Tibial artery (tissue), 4 donors: ENCODE data around the gene SLC6A13.

Source experiments
- DNase-seq, 2 donors: peaks; one replicate each; pipeline ENCODE4 v3.0.0-alpha.2; 2019
- H3K27ac ChIP-seq, 2 donors: fragments of 200-600 bp; sonication (generic) in 1 of 2; 1 replicate in 1 of 2; 2 replicates in 1 of 2; pipeline ENCODE4 v1.5.1; 2018 to 2019; ENCODE audit warnings: mild to moderate bottlenecking in 1 of 2
- H3K27me3 ChIP-seq, 2 donors: fragments of 200-600 bp; sonication (generic) in 1 of 2; one replicate each; pipeline versions ENCODE4 v1.5.1 to v1.6.0; 2016 to 2019
- H3K36me3 ChIP-seq, 3 donors: fragments of 200-600 bp; sonication (generic) in 2 of 3; one replicate each; pipeline ENCODE4 v1.5.1; 2016 to 2019; ENCODE audit warnings: mild to moderate bottlenecking in 2 of 3
- H3K4me1 ChIP-seq, 4 donors: fragments of 200-600 bp; sonication (generic) in 2 of 4; 1 replicate in 3 of 4; 2 replicates in 1 of 4; pipeline ENCODE4 v1.5.1; 2016 to 2019
- H3K4me3 ChIP-seq, 2 donors: fragments of 200-600 bp; sonication (generic) in 1 of 2; 1 replicate in 1 of 2; 2 replicates in 1 of 2; pipeline ENCODE4 v1.5.1; 2018 to 2019; ENCODE audit warnings: mild to moderate bottlenecking in 2 of 2
- H3K9me3 ChIP-seq, 3 donors: fragments of 200-600 bp; sonication (generic) in 1 of 3; one replicate each; pipeline ENCODE4 v1.5.1; 2016 to 2019
- intact Hi-C: fragments of 100-400 bp; cut with DNase I; formaldehyde crosslinking; loops from one replicate; pipeline ENCODE4 v1.15.0; 2023; ENCODE audit warnings: low total_unique reads
- TF ChIP-seq, protein P1 (sequence below), 2 experiments: fragments of 200-600 bp in 1 of 2; fragments of 450-650 bp in 1 of 2; IDR thresholded peaks; one replicate each; pipeline ENCODE4 v1.5.1; 2017 to 2019; ENCODE audit warnings: antibody characterized with exemption in 2 of 2, mild to moderate bottlenecking in 1 of 2, moderate library complexity in 1 of 2

The SLC6A13 gene

DNA sequence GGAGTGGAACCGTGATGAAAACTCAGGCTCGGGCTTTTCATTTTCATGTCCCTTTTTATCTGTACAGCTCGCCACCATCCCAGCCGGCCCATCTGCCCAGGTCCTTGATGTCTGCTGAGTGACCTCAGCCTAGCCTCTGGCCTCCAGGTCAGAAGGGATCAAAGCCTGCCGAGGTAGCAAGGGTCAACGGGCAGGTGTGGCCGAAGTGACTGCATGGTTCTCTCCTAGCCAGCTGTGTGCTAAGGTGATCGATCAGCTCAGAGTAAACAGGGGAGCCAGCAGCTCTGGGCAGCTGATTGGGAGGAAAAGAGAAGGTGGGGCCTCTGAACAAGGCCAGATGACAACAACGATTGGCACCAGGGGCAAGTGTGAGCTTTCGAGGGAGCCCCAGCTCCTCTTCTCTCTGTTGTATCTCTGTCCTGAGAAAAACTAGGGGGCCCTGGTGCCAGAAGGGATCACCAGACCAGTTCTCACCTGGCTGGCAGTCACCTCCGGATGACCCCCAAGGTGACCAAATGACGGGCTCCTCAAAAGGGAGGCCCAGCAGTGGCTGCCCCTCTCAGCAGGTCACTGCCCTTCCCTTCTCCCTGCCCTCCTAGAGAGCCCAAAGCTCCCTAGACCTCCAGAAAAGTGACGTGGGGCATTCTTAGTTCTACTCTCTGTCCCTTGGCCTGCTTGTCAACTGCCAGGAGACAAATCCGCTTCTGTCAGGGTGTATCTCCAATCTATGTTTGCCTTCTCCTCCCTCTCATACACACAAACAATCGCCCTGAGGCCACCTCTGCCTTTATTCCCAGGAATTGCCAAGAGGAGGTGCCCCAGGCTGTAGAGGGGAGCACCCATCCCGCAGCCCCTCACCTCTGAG lies 52.1 kb downstream of the SLC6A13 start:
- Histone ChIP-seq H3K27ac (no peak overlapping the region), H3K9me3 (no peaks in the 10 kb centered on the region), H3K27me3 (peaks cover 0 to 73% of the 10 kb centered on the region in 2 donors), H3K36me3 (no peaks in the 10 kb centered on the region), H3K4me3 (no peak overlapping the region), H3K4me1 (peaks cover 0 to 8% (median 0%) of the 10 kb centered on the region in 4 donors)
- intact Hi-C loops: no loop called here
- TF ChIP-seq, protein P1, sequence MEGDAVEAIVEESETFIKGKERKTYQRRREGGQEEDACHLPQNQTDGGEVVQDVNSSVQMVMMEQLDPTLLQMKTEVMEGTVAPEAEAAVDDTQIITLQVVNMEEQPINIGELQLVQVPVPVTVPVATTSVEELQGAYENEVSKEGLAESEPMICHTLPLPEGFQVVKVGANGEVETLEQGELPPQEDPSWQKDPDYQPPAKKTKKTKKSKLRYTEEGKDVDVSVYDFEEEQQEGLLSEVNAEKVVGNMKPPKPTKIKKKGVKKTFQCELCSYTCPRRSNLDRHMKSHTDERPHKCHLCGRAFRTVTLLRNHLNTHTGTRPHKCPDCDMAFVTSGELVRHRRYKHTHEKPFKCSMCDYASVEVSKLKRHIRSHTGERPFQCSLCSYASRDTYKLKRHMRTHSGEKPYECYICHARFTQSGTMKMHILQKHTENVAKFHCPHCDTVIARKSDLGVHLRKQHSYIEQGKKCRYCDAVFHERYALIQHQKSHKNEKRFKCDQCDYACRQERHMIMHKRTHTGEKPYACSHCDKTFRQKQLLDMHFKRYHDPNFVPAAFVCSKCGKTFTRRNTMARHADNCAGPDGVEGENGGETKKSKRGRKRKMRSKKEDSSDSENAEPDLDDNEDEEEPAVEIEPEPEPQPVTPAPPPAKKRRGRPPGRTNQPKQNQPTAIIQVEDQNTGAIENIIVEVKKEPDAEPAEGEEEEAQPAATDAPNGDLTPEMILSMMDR (IDR thresholded peaks at IDR 0.05): no peak
- no peak for DNase-seq

DNA sequence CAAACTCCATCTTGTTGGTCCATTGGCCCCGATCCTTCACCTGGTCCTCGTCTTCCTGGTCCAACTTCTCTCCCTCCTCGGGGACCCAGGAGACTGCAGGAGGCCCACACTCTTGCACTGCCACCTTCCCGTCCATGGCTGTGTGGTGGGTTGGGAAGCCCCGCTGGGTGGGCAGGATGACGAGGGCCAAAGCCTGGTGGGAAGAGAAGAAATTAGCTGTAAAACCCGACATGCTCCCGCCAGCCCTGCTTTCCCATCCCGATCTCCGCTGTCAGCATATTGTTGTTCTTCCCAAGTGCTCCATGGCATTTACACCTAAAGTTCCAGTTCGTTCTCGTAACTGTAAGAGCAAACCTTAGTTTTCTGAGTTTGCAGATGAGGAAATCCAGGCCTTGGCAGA lies 52.8 kb downstream of the SLC6A13 start:
- intact Hi-C loops: no loop called here
- DNase-seq: no peak
- Histone ChIP-seq H3K4me3 (no peak overlapping the region), H3K27ac (no peak overlapping the region), H3K27me3 (peaks cover 0 to 80% of the 10 kb centered on the region in 2 donors), H3K36me3 (no peaks in the 10 kb centered on the region), H3K4me1 (peaks cover 0 to 8% (median 0%) of the 10 kb centered on the region in 4 donors), H3K9me3 (no peaks in the 10 kb centered on the region)
- TF ChIP-seq, protein P1 (IDR thresholded peaks at IDR 0.05): no peak

DNA sequence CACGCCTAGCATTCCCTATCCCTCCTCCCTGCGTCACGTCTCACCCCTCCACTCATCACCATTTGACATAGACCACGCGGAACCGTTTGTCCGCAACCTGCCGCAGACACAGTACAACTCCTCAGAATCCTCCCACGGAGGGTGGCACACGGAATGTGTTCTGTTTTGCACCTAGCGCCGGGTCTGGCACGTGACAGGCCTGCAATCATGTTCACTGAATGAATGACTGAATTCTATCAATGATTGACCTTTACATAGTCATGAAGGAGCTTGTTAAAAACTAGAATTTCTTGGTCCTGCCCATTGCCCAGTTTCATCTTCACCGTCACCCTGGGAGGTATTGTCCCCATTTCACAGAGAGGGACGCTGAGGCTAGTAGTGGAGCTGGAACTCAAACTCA lies 53.4 kb downstream of the SLC6A13 start:
- intact Hi-C loops: no loop called here
- H3K4me1 ChIP-seq: peaks cover 0 to 9% (median 2%) of the 10 kb centered on the region in 4 donors
- no peak overlapping the region for H3K4me3 ChIP-seq
- no peaks in the 10 kb centered on the region for H3K9me3 ChIP-seq
- TF ChIP-seq, protein P1 (IDR thresholded peaks at IDR 0.05): no peak
- no peak for DNase-seq
- H3K27me3 ChIP-seq: peaks cover 0 to 81% of the 10 kb centered on the region in 2 donors
- no peaks in the 10 kb centered on the region for H3K36me3 ChIP-seq
- H3K27ac ChIP-seq: no peak overlapping the region

DNA sequence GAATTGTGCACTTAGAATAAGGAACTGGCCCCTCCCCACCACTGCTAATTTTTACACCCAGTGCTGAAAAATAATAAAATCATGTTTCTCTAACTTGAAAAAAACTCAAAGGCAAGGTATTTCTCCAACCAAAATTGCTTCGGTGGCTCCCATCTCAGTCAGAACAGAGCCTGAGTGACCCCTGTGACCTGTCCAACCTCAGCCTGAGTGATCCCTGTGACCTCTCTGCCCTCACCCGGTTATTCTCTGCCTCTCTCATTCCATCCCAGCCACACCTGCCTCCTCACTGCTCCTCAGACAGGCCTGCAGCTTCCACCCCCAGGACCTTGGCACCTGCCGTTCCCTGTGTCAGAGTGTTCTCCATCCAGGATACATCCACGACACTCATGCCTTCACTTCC lies 53.8 kb downstream of the SLC6A13 start:
- Histone ChIP-seq H3K27me3 (peaks cover 0 to 83% of the 10 kb centered on the region in 2 donors), H3K4me1 (peaks cover 0 to 13% (median 6%) of the 10 kb centered on the region in 4 donors)
- intact Hi-C loops: no loop called here

DNA sequence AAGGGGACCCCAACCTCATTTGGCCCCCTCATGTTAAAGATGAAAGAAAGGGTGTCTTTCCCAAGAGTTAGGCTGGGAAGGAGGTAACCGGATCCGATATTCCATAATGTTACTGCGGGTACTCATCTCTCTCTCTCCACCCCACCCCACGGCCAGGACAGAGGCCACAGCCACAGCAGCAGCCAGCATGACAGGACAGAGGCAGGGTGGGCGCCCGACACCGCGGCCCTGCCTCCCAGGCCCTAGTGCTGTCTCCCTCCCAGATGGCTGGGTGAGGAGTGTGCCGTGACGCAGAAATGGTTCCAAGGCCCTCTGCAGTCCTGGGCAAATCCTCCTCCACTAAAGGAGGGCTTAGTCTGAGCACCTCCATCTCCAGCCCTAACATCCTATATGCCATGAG lies 54.8 kb downstream of the SLC6A13 start:
- Histone ChIP-seq H3K4me3 (no peak overlapping the region), H3K4me1 (peaks cover 0 to 15% (median 13%) of the 10 kb centered on the region in 4 donors), H3K36me3 (no peaks in the 10 kb centered on the region), H3K9me3 (no peaks in the 10 kb centered on the region), H3K27me3 (peaks cover 0 to 82% of the 10 kb centered on the region in 2 donors), H3K27ac (no peak overlapping the region)
- TF ChIP-seq, protein P1 (IDR thresholded peaks at IDR 0.05): no peak
- no peak for DNase-seq
- intact Hi-C loops: no loop called here

More for the DNA sequence above, 53.8 kb downstream of the SLC6A13 start:
- H3K9me3 ChIP-seq: no peaks in the 10 kb centered on the region
- no peaks in the 10 kb centered on the region for H3K36me3 ChIP-seq
- no peak overlapping the region for H3K27ac ChIP-seq
- no peak for DNase-seq
- TF ChIP-seq, protein P1 (IDR thresholded peaks at IDR 0.05): no peak
- no peak overlapping the region for H3K4me3 ChIP-seq
